GM08714 (cell line): ENCODE data around the gene CYFIP2.

Experiments used
- H3K4me3 ChIP-seq: fragments of 200-500 bp; sonication (Bioruptor generic); 2 replicates; pipeline ENCODE4 v1.5.1; 2014; ENCODE audit warnings: mild to moderate bottlenecking, low read length, inconsistent platforms
- ZNF274 ChIP-seq: IDR thresholded peaks from 2 replicates; pipeline ENCODE4 v1.6.1; 2012; ENCODE audit warnings: mild to moderate bottlenecking, low read depth, low read length

Gene CYFIP2

DNA sequence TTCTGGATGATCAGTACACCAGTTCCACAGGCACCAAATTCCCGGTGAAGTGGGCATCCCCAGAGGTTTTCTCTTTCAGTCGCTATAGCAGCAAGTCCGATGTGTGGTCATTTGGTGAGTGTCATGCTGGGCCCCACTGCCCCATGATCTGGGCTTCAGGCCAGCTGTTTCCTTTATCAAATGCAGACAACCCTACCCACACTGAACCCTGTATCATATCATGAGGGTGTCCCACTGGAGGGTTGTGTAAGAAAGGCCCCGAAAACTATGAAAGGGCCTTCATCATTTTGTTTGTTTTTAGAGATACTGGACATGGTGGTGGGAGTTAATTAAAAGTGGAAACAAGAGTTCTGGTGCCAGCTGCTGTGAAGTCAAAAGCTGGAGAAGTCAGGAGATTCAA lies 20.0 kb upstream of the CYFIP2 start:
- H3K4me3 ChIP-seq: no peak overlapping the region
- TF ChIP-seq ZNF274: no peak

DNA sequence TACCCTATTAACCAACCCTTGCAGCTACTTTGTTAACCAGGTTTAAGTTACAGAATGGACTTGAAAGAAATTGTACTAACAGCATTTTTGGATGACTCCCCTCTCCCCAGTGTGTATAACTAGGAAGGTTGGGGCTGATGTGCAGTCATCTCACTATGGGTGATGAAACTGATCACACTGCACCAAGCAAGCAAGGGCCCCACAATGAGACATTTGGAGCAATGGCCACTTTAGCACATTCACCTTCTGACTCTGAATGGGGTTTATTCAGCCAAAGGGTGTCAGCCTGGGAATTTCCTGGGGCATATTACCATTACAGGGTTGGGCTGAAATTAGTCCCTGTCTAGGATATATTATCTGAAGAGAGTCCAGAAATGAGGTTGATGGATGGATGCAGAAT lies 18.7 kb upstream of the CYFIP2 start:
- H3K4me3 ChIP-seq: no peak overlapping the region
- TF ChIP-seq ZNF274: no peak

DNA sequence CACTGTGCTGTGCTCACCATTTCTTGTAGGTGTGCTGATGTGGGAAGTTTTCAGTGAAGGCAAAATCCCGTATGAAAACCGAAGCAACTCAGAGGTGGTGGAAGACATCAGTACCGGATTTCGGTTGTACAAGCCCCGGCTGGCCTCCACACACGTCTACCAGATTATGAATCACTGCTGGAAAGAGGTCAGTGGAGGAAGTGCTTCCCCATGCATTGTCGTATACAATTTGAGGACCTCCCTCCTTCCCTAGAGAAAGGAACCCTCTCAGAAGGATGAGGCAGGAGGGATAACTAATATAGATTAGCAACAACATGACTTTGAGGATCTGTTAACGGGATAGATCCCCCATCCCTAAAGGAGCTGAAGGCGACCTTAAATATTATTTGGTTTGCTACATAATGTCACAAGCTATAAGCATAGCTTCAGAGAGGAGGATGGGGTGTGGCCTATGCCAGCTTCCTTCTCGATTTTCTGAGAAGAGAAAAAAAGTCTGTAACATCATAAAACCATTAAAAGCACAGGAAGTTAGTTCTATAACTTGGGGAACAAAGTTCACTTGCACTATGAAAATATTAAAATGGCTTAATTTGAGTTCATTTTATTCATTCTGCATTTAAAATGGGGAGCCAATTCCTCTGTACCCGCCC lies 17.0 kb upstream of the CYFIP2 start:
- H3K4me3 ChIP-seq: no peak overlapping the region
- no peak for TF ChIP-seq ZNF274

DNA sequence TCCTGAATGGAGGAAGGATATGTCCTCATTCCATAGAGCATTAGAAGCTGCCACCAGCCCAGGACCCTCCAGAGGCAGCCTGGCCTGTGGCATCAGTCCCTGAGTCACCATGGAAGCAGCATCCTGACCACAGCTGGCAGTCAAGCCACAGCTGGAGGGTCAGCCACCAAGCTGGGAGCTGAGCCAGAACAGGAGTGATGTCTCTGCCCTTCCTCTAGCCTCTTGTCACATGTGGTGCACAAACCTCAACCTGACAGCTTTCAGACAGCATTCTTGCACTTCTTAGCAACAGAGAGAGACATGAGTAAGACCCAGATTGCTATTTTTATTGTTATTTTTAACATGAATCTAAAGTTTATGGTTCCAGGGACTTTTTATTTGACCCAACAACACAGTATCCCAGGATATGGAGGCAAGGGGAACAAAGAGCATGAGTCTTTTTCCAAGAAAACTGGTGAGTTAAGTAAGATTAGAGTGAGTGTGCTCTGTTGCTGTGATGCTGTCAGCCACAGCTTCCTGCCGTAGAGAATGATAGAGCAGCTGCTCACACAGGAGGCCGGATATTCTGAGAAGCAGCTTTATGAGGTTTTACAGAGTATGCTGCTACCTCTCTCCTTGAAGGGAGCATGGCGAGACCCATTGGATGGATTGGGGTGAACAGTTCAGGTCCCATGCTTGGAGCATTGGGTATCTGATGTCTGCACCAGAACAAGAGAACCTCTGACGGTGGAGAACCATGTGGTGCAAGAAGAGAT lies 13.0 kb upstream of the CYFIP2 start:
- no peak overlapping the region; the same call in 1 of the 2 replicates for H3K4me3 ChIP-seq
- TF ChIP-seq ZNF274: no peak

DNA sequence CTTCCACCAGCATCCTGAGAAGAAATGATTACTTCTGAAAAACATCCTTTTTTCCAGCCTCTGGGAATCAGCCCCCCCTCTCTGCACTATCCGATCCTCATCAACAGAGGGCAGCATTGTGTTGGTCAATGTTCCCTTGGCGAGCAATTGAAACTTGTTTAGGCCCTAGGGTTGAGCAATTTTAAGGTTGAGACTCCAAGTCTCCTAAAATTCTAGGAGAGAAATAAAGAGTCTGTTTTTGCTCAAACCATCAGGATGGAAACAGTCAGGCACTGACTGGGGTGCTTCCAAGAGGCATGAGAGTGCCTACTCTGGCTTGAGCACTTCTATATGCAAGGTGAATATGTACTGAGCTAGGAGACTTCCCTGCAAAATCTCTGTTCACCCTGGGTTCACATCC lies 12.4 kb upstream of the CYFIP2 start:
- no peak overlapping the region; the same call in 1 of the 2 replicates for H3K4me3 ChIP-seq
- no peak for TF ChIP-seq ZNF274

DNA sequence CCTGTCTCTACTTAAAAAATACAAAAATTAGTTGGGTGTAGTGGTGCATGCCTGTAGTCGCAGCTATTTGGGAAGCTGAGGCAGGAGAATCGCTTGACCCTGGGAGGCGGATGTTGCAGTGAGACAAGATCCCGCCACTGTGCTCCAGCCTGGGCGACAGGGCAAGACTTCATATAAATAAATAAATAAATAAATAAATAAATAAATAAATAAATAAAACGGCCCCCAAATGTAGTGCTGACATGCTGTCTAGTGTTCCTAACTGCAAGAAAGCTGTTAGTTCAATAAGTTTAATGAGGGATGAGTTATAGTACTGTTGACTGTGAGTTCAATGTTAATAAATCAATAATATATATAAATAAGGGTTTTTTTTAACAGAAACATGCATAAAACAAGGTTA lies 7.5 kb upstream of the CYFIP2 start:
- TF ChIP-seq ZNF274: no peak
- no peak overlapping the region for H3K4me3 ChIP-seq

DNA sequence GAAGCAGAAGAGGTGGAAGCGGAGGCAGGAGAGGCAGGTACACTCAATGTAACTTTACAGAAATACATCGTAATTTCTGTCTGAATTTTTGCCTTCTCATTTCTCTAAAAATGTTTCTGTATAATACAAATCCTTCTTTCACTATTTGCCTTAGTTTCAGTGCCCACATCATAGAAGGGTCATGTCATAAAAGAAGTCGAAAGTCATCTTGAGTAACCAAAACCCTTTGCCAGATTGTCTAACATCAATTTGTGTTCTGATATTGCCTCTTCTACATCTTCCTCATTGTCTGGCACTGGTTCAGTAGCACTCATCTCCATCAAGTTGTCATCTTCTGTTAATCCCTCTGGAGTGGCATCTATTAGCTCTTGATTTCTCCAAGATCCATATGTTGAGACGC lies 6.2 kb upstream of the CYFIP2 start:
- H3K4me3 ChIP-seq: no peak overlapping the region
- no peak for TF ChIP-seq ZNF274

DNA sequence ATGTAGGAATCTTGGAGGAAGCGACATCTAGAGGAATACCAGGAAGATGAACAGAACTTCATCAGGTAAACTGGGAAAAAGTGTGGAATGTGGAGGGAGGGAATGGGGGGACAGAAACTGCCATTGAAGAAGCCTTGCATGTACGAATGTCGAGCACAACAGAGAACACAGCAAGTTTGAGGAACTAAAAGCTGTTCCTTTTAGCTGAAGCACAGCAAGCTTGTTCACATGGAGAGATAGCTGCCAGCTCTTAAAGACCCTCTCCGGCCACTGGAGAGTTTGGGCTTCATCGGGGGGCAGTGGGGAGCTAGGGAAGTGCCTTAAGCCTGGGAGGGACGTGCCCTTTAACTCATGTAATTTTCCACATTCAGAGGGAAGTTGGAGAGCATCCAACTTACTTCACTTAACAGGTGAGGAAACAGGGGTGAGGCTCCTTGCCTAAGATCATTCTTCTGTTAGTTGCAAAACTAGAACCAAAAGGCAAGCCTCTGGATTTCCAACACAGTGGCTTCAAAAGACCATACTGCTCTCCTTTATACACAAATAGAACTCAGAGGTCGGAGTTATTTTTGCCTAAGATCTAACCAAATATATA lies 2.3 kb upstream of the CYFIP2 start:
- no peak overlapping the region for H3K4me3 ChIP-seq
- no peak for TF ChIP-seq ZNF274

DNA sequence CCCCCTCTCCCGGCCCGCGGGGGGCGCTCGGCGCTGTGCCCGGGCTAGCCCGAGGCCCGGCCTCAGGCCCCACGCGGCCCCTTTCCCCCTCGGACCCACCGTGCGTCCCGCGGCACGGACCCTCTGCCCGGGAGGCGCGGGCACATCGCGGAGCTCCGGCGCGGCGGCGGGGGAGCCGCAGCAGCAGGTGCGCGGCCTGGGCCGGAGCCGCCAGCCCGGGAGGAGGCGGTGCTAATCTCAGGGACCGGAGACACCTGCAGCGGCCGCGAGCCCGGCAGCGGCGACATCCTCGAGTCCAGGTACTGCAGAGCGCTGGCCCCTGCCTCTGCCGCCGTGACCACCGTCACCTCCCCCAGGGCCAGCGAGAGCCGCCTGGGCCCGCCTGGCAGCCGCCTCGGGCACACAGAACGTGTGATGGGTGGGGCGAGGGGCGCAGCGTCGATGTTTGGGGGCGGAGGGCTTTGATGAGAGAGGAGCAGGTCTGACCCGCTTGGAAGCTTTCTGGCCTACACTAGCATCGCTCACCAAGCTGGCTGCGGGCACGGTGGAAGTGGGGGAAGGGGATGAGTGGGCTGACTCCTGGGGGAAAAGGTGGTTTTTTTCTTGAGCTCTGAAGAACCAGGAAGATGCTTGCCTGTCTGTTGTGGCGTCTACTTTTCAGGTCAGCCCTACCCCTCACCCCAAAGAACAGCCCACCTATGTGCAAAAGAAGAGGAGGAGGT lies 524 bp downstream of the CYFIP2 start:
- peak overlapping the region; percentile 78 for H3K4me3 ChIP-seq
- TF ChIP-seq ZNF274: no peak

DNA sequence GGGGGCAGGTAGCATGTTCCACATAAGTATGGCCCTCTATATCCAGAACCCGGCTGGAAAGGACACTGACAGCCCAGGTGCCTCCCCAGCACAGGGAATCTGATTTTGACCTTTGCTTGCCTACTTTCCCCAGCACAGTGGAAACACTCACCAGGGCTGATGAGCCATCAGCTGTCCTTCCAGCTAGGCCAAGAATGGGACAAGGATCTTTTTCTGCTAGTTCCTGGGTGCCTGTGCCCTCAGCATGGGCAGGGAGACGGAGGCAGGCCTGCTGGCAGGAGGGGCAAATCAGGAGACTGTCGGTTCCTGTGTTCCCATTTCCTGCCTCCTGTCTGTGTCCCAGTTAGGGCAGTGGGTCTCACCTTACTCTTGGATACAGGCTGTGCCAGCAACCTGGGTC lies 1.1 kb downstream of the CYFIP2 start:
- TF ChIP-seq ZNF274: no peak
- H3K4me3 ChIP-seq: peak overlapping the region; percentile 78

DNA sequence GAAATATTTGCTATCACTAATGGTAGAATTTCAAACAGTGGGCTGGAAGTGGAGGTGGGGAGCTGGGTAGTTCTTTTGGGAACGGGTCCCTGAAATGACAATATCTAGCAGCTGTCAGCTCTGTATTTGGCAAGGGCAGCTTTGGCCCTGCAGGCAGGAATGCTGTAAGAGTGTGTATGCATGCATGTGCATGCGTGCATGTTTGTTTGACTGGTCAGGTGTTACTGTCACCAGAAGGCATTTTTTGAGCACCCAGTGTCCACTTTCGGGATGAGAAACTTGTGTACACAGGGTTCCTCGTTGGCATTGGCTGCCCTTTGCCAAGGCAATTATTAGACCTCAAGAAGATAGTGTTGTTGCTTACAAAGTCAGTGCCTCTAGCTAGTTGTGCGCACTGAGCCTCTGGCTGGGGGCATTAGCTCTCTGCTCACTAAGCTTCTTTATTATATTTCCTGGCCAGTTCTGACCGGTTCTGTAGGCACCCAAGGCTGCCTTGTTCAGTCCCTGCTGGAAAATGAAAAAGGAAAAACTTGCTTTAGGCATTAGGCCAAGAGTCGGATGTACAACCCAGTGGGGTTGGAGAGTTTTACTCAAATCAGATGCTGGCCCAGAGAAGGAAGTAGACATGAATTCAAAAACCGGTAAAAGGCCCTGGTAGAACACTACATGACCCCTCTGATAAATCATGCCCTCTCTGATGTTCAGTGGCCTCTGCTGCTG lies 2.0 kb downstream of the CYFIP2 start:
- TF ChIP-seq ZNF274: no peak
- H3K4me3 ChIP-seq: peak overlapping the region; percentile 78; the same call in 1 of the 2 replicates

DNA sequence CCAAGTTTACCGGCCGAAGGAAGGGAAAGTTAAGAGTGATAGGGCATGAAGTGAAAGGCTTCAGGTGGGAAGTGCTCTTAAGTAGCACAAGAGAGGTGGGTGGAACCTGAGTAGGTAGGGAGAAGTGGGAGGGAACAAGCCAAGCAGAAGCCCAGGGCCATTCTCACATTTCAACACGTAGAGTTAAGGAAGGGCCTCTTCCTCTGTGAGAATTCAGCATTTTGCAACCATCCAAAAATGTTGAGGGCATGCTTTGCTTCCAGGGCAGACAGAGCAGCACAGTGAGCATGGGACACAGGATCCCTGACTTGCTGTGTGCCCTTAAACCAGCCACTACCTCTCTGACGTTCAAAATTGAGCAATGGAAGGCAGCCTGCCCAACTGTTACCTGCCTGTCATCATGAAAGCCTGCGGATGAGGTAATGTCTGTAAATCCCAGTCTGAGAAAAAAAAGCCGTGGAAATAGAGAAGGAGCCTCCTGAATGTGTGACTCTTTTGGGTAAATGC lies 3.3 kb downstream of the CYFIP2 start:
- TF ChIP-seq ZNF274: no peak
- peak overlapping the region; percentile 11; the same call in 1 of the 2 replicates for H3K4me3 ChIP-seq

DNA sequence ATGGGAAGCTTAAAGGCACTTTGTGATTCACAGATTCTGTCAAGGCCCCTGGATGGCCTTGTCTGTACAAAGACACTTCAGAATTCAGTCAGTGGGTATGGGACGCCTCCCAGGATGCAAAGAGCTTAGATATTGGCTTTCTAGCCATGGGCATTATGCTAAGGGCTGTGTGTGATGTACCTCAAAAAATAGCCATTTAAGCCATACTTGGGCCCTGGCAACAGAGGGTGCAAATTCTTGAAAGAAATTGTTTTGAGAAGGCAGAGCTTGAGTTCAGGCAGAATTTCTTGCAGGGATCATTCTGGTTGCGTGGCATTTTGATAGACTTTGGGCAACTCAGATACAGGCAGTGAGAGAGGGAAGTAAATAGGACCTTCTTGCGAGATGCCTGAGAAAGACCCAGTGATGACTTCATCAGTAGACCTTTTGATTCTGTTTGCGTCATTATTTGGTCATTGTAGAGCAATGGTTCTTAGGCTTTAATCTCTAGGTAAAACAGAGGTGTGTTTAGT lies 3.9 kb downstream of the CYFIP2 start:
- H3K4me3 ChIP-seq: no peak overlapping the region
- TF ChIP-seq ZNF274: no peak
